Activated naive CD8-positive, alpha-beta T cell treated with anti-CD3 and anti-CD28 coated beads for 36 hours (primary cell): Measurements from ENCODE around the gene DLG2. TPM values are rescaled to one million over a fixed set of nuclear protein-coding genes. Genes with fewer than 3 reads are reported as not detected.

Source experiments
- DNase-seq: peaks from one replicate; pipeline ENCODE4 v3.0.0; 2021
- H3K27ac Mint-ChIP-seq: one replicate; pipeline ENCODE4 v1.8.0; 2022; ENCODE audit warnings: mild to moderate bottlenecking, moderate library complexity, mixed read lengths
- H3K27me3 Mint-ChIP-seq: one replicate; pipeline ENCODE4 v1.8.0; 2022; ENCODE audit warnings: mild to moderate bottlenecking, mixed read lengths
- H3K36me3 Mint-ChIP-seq: one replicate; pipeline ENCODE4 v1.8.0; 2021; ENCODE audit warnings: mild to moderate bottlenecking, mixed read lengths
- H3K4me1 Mint-ChIP-seq: one replicate; pipeline ENCODE4 v1.8.0; 2021; ENCODE audit warnings: mixed read lengths
- H3K4me3 Mint-ChIP-seq: one replicate; pipeline ENCODE4 v1.8.0; 2022; ENCODE audit warnings: mild to moderate bottlenecking, moderate library complexity, mixed read lengths
- H3K9me3 Mint-ChIP-seq: one replicate; pipeline ENCODE4 v1.8.0; 2022; ENCODE audit warnings: mixed read lengths
- total RNA-seq, 2 experiments: library from RNA; stranded (reverse); gene quantifications; one replicate each; pipeline ENCODE4 v1.2.3, GENCODE V29; 2021

DLG2 gene
- total RNA-seq, 2 experiments from 2014 or later = 1.7 to 1.9 TPM

GRCh38 chr11:83681906-83682610 lies 1945.1 kb downstream of the DLG2 start:
- no peak overlapping the region for H3K27ac Mint-ChIP-seq
- peaks cover 3% of the 10 kb centered on the region for H3K9me3 Mint-ChIP-seq
- peaks cover 21% of the 10 kb centered on the region for H3K27me3 Mint-ChIP-seq
- H3K4me1 Mint-ChIP-seq = no peaks in the 10 kb centered on the region
- H3K36me3 Mint-ChIP-seq = no peaks in the 10 kb centered on the region
- DNase-seq = no peak
- no peak overlapping the region for H3K4me3 Mint-ChIP-seq

DNA sequence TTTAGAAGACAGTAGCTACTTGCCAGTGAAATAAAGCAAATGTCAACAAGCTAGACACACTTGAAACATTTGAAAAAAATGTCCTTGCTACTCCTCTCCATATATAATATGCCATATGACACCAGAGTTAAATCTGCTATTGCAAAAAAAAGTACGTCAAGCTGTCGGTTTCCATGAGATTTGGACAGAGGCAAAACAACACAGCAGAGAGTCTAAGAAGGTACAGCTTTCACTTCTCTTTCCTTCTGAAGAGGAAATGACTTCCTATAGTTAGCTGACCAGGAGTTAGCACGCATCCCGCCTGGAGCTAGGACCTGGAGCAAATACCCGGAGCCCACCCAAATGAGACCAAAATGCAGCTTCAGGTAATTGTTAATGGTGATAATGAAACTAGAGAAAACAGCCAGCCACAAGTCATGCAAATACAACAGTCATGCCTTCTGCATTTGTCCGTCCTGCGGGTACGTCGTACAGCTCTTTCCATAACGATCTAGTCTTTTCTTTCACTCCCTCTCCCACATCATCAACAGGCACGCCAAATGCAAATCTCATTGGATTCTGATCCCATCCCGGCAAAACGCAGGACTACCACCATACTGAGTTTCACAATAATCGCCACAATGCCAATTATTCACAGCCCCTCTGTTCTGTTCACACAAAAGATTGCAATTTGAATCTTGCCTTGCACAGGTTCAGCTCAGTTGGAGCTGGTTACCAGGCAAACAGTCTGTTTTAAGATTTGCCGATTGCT lies 1945.9 kb downstream of the DLG2 start:
- H3K27ac Mint-ChIP-seq = no peak overlapping the region
- no peak for DNase-seq
- H3K36me3 Mint-ChIP-seq = no peaks in the 10 kb centered on the region
- peaks cover 21% of the 10 kb centered on the region for H3K27me3 Mint-ChIP-seq
- no peak overlapping the region for H3K4me3 Mint-ChIP-seq
- H3K9me3 Mint-ChIP-seq = no peaks in the 10 kb centered on the region
- H3K4me1 Mint-ChIP-seq = no peaks in the 10 kb centered on the region

GRCh38 chr11:83680321-83680720 lies 1946.8 kb downstream of the DLG2 start:
- Mint-ChIP-seq H3K9me3 (no peaks in the 10 kb centered on the region), H3K4me3 (no peak overlapping the region), H3K27me3 (peaks cover 17% of the 10 kb centered on the region), H3K4me1 (no peaks in the 10 kb centered on the region), H3K36me3 (no peaks in the 10 kb centered on the region), H3K27ac (no peak overlapping the region)
- no peak for DNase-seq

DNA sequence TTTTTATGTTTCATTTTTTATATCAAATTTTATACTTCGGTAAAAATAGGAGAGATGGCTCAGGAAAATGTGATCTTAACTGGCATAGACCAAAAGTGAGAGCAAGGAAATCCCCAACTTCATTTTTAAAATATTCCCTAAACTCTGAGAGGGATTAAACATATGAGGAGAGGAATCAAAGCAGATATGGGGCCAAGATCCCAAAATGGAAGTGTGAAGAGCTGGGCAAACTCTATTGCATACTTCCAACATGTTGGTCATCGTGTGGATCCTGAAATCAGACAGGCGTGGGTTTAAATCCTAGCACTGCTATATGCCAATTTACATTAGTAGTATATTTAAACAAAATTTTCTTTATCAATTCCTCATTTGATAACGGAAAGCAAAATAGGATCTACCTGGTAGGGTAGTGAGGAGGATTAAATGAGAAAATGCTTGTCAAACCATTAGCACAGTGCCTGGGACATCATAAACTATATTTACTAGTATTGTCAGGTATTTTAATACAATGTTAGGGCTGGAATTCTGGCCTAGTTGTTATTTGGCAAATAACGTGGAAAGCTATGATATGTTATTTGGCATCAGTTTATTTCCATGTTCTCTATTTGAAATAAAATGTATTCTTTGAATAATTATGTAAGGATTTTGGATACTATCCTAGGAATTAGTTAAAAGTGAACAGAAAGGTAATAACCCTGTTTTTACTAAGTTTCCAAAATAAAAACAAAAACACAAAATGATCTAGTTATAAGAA lies 1948.1 kb downstream of the DLG2 start:
- no peaks in the 10 kb centered on the region for H3K36me3 Mint-ChIP-seq
- H3K27me3 Mint-ChIP-seq = peaks cover 17% of the 10 kb centered on the region
- no peaks in the 10 kb centered on the region for H3K4me1 Mint-ChIP-seq
- no peak for DNase-seq
- no peak overlapping the region for H3K27ac Mint-ChIP-seq
- no peak overlapping the region for H3K4me3 Mint-ChIP-seq
- H3K9me3 Mint-ChIP-seq = no peaks in the 10 kb centered on the region

DNA sequence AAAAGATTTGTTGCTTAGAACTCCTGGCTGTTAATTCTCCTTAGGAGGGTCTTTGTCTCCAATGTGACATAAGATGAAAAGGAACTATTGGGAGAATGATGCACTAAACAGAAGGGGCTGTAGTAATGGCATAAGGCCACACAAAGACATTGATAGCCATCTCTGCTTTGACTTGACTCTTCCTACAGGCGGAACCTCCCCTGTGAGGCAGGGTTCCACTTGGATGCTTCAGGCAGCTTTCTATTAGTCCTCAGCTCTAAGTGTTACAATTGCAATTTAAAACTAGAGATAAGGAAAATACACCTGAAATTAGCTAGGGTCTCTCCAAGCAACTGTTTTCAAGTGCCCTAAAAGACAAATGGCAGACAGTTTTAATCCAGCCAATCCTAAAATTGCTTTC lies 1949.4 kb downstream of the DLG2 start:
- no peak overlapping the region for H3K4me3 Mint-ChIP-seq
- no peak for DNase-seq
- H3K36me3 Mint-ChIP-seq = no peaks in the 10 kb centered on the region
- no peak overlapping the region for H3K27ac Mint-ChIP-seq
- H3K9me3 Mint-ChIP-seq = no peaks in the 10 kb centered on the region
- H3K27me3 Mint-ChIP-seq = peaks cover 17% of the 10 kb centered on the region
- H3K4me1 Mint-ChIP-seq = no peaks in the 10 kb centered on the region

DNA sequence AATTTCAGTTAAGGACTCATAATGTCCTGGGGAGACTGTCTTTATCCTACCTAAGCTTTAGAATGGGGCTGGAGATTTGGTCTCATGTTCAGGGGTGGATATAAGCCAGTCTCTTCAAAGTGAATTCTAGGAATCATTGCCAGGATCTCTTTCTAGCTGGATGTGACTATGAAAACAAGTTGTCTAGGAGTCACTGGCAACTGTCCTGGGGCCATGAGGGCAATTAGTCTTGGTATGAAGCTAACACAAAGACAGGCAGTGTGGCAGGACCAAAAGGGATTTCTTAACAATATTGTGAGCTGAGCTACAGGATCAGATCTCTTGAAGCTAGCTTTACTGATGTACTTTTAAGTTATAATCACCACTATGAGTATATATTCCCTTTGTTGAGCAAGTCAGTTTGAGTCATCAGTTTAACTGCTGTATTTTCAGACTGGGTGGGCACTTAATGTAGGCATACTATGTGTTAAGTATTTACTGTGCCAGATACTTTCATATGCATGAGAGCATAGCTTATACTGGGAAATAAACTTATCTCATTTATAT lies 1951.0 kb downstream of the DLG2 start:
- Mint-ChIP-seq H3K27me3 (peaks cover 14% of the 10 kb centered on the region), H3K27ac (no peak overlapping the region), H3K36me3 (no peaks in the 10 kb centered on the region), H3K4me3 (no peak overlapping the region), H3K9me3 (no peaks in the 10 kb centered on the region), H3K4me1 (no peaks in the 10 kb centered on the region)
- no peak for DNase-seq

DNA sequence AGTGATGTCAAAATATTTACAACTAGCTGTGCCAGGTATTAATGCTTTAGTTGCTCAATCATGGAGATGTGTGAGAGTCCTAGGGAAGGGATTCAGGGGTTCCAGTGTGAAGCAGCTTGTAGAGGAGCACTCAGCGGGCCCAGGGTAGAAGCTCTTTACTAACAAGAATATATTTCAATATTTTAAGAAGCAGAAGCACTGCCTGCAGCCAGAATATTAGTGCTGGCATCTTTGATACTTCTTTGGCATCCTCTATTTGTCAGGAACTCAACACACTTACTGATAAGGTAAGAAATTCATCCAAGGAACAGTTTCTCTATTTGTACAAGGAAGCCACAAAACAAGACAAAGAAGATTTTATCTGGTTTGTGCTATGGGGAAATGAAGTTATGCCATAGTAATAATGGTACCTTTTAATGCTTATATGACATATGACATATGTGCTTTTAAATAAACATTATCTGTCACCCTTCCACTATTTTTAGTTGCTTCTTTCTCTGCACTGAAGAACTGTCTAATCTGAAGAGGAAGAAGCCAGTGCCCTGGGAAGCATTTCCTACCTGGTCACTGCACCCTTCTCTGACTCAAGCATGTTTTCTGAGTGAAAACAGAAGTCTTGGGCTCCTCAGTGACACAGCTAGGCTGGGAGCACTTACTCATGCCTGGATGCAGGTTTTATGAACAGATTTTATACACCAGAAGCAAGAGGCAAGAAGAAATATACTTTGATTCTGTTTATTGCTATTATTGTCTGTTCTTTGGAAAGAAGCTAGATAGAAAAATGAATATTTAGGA lies 1952.8 kb downstream of the DLG2 start:
- H3K4me1 Mint-ChIP-seq = no peaks in the 10 kb centered on the region
- no peak overlapping the region for H3K4me3 Mint-ChIP-seq
- H3K27ac Mint-ChIP-seq = no peak overlapping the region
- peaks cover 6% of the 10 kb centered on the region for H3K27me3 Mint-ChIP-seq
- no peaks in the 10 kb centered on the region for H3K9me3 Mint-ChIP-seq
- DNase-seq = no peak
- H3K36me3 Mint-ChIP-seq = no peaks in the 10 kb centered on the region

DNA sequence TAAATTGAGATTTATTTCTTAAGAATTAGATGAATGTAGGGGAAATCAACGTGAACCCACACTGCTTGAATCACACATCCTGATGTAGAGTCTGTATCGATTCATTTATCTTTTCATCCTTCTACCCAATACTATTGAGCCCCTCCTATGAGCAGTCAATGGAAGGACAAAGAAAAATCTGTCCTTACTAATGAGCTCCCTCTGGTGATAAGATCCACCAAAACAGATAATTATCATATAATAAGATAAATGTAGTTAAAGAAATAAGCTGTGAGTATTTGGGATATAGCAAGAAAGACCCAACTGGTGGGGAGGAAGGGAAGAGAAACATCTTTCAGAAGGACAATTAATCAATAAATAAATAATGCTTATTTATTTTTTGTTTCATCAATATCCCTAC lies 1955.9 kb downstream of the DLG2 start:
- Mint-ChIP-seq H3K27ac (no peak overlapping the region), H3K27me3 (no peaks in the 10 kb centered on the region), H3K9me3 (no peaks in the 10 kb centered on the region), H3K4me1 (no peaks in the 10 kb centered on the region), H3K36me3 (no peaks in the 10 kb centered on the region), H3K4me3 (no peak overlapping the region)
- no peak for DNase-seq

- Mint-ChIP-seq H3K27ac (no peak overlapping the region), H3K4me3 (no peak overlapping the region), H3K36me3 (no peaks in the 10 kb centered on the region), H3K27me3 (no peaks in the 10 kb centered on the region), H3K9me3 (no peaks in the 10 kb centered on the region), H3K4me1 (no peaks in the 10 kb centered on the region)
- no peak for DNase-seq
Measured at GRCh38 chr11:83666149-83666548, 1961.0 kb downstream of the DLG2 start.

DNA sequence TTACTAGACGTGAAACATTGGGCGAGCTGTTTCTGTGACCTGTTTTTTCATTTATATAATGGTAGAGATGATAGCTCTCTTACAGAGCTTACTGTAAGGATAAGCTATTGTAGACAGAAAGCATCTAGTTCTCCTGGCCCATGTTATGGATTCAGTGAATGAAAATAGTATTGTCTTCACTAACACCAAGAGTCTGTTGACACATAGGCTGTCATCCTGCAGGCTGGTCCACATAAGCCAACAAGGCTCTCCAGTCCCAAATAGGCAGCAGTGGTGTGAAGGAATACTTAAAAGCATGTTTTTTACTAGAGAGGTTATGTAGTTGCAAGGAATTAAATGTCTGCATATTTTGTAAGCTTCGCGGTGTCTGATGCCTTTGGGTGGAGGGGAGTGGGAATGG lies 1963.2 kb downstream of the DLG2 start:
- Mint-ChIP-seq H3K36me3 (no peaks in the 10 kb centered on the region), H3K4me1 (no peaks in the 10 kb centered on the region), H3K4me3 (no peak overlapping the region), H3K27me3 (no peaks in the 10 kb centered on the region), H3K27ac (no peak overlapping the region), H3K9me3 (no peaks in the 10 kb centered on the region)
- DNase-seq = no peak

DNA sequence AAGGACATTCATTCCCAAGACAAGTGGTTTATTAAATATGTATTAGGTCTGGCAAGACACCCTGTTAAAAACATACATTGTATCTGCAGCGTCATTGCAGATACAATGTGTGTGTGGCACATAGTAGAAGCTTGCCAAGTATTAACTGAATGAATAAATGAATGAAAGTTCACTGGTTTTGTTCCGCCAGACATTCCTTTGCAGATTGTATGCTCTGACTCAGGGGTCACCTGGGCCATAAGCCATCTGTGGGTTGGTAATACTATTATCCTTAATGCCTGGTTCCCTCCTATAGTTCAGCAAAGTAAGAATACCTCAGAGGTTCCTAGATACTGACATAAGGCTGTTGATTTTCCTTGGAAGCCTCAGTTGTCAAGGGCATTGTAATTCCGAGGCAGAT lies 1963.7 kb downstream of the DLG2 start:
- H3K27ac Mint-ChIP-seq = no peak overlapping the region
- H3K4me3 Mint-ChIP-seq = no peak overlapping the region
- H3K9me3 Mint-ChIP-seq = no peaks in the 10 kb centered on the region
- H3K4me1 Mint-ChIP-seq = no peaks in the 10 kb centered on the region
- H3K36me3 Mint-ChIP-seq = no peaks in the 10 kb centered on the region
- no peaks in the 10 kb centered on the region for H3K27me3 Mint-ChIP-seq
- DNase-seq = no peak

DNA sequence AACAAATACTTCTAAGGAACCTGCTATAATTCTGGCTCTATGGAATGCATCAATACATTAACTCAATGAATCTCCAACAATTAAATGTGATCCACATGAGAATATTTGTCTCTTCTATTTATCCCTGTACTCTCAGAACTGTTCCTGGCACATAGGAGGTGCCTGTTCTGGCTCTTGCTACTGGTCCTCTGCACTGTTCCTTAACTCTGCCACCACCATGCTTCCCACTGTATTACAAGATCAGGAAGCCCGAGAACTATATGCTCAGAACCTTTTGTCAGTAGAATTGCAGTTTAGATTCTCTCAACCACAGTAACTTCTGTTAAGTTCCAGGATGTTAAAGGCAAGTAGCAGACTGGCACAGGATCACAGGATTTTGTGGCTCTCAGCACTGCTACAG lies 1964.7 kb downstream of the DLG2 start:
- Mint-ChIP-seq H3K27me3 (no peaks in the 10 kb centered on the region), H3K27ac (no peak overlapping the region), H3K9me3 (no peaks in the 10 kb centered on the region), H3K4me3 (no peak overlapping the region), H3K36me3 (no peaks in the 10 kb centered on the region), H3K4me1 (no peaks in the 10 kb centered on the region)
- no peak for DNase-seq

DNA sequence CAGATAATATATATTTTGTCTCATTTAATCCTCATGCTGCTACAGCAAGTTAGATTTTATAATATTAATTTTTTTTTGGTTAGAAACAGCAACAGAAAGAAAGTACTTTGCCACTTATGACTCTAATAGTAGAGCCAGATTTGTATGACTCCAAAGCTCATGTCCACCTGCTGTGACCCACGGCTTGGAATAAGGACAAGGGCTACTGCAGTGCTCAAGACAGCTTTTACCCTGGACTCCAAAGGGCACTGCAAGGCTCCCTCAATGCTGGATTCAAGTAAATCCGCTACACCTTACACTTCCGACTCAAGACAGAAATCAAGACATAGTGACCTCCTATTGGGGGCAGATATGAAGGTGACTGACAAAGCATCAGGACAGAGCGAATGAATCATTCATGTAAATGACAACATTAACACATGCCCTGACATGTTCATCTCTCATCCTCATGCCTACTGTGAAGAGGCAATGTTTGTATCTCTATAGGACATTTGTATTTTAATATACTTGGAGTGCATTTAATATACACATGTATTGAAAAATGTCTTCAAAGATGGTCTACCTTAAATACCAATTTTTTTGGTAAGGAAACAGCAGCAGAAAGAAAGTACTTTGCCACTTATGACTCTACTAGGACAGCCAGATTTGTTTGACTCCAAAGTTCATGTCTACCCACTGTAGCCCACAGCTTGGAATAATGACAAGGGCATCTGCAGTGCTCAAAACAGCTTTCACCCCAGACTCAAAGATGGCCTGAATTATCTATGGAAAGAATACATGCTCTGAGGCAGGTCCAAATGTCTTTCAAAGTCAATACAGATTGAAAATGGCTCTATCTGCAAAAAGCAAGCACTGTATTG lies 1965.4 kb downstream of the DLG2 start:
- Mint-ChIP-seq H3K27ac (no peak overlapping the region), H3K4me1 (no peaks in the 10 kb centered on the region), H3K36me3 (no peaks in the 10 kb centered on the region), H3K27me3 (no peaks in the 10 kb centered on the region), H3K4me3 (no peak overlapping the region), H3K9me3 (no peaks in the 10 kb centered on the region)
- no peak for DNase-seq

DNA sequence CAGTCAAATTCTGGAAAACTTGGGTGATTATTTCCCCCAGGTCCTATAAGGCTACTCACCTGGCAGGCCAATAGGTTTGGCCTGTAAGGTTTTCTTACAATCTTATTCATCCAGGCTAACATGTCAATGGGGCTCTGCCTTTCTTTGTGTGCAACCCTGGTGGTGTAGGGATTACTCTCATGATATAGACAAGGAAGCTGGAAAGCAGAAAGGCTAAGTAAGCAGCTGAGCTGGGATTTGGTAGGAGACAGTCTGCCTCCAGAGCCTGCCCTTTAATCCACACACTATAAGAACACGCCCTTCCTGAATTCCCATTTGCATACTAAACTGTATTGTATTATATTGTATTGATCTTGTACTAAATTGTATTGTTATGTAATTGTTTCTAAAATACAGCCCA lies 1967.7 kb downstream of the DLG2 start:
- no peaks in the 10 kb centered on the region for H3K4me1 Mint-ChIP-seq
- H3K4me3 Mint-ChIP-seq = no peak overlapping the region
- no peak overlapping the region for H3K27ac Mint-ChIP-seq
- H3K36me3 Mint-ChIP-seq = no peaks in the 10 kb centered on the region
- no peaks in the 10 kb centered on the region for H3K9me3 Mint-ChIP-seq
- no peaks in the 10 kb centered on the region for H3K27me3 Mint-ChIP-seq
- no peak for DNase-seq
